Activated B cell treated with CpG ODN at 0.5 μM for 24 hours (primary cell): ENCODE data around the gene WDR59. TPM values are rescaled to one million over a fixed set of nuclear protein-coding genes. Genes with fewer than 3 reads are reported as not detected.

Source experiments
- ATAC-seq: fragments of 200-7000 bp; cut with Tn5 transposase; one replicate; pipeline ENCODE4 v1.10.0; 2021; ENCODE audit warnings: low read depth, mild to moderate bottlenecking, moderate library complexity
- CTCF ChIA-PET: fragments of 350-600 bp; sonication (Branson Sonifier 250); formaldehyde crosslinking; loops from one replicate; lab custom pipeline; 2021; ENCODE audit warnings: antibody characterized with exemption; lab: Charles Lee
- POLR2A ChIA-PET: fragments of 350-600 bp; sonication (Branson Sonifier 250); formaldehyde crosslinking; loops from one replicate; lab custom pipeline; 2021; ENCODE audit warnings: antibody characterized with exemption; lab: Charles Lee
- DNase-seq: peaks from one replicate; pipeline ENCODE4 v3.0.0; 2022
- H3K27ac Mint-ChIP-seq: one replicate; pipeline ENCODE4 v1.8.0; 2020; ENCODE audit warnings: mixed read lengths
- H3K27me3 Mint-ChIP-seq: one replicate; pipeline ENCODE4 v1.8.0; 2021; ENCODE audit warnings: mixed read lengths
- H3K36me3 Mint-ChIP-seq: one replicate; pipeline ENCODE4 v1.8.0; 2021; ENCODE audit warnings: low read depth, mixed read lengths
- H3K4me1 Mint-ChIP-seq: one replicate; pipeline ENCODE4 v1.8.0; 2021; ENCODE audit warnings: mixed read lengths
- H3K4me3 Mint-ChIP-seq: one replicate; pipeline ENCODE4 v1.8.0; 2020; ENCODE audit warnings: mild to moderate bottlenecking, mixed read lengths
- H3K9me3 Mint-ChIP-seq: one replicate; pipeline ENCODE4 v1.8.0; 2020; ENCODE audit warnings: mixed read lengths
- CTCF ChIP-seq: fragments of 200-600 bp; IDR thresholded peaks from one replicate; pipeline ENCODE4 v1.8.0; 2022; ENCODE audit warnings: antibody characterized with exemption, mild to moderate bottlenecking
- intact Hi-C: fragments of 100-400 bp; cut with micrococcal nuclease; formaldehyde crosslinking; loops from one replicate; pipeline ENCODE4 v1.15.1; 2024
- total RNA-seq: library from RNA; stranded (reverse); gene quantifications from 2 replicates; pipeline ENCODE4 v1.2.3, GENCODE V29; 2022

Gene WDR59
- total RNA-seq, 1 donor from 2014 or later, result 93.3 TPM

- intact Hi-C loops, result no loop called here
- DNase-seq (no peak), ATAC-seq (no peak)
- TF ChIP-seq CTCF, result no peak
- Mint-ChIP-seq H3K27me3 (no peaks in the 10 kb centered on the region), H3K4me1 (no peaks in the 10 kb centered on the region), H3K9me3 (no peaks in the 10 kb centered on the region), H3K4me3 (no peak overlapping the region), H3K27ac (no peak overlapping the region), H3K36me3 (peaks cover 70% of the 10 kb centered on the region)
- CTCF ChIA-PET, result no interaction called here
- POLR2A ChIA-PET, result no interaction called here
These were observed 30.2 kb downstream of the WDR59 start for GRCh38 chr16:74954763-74955162.

DNA sequence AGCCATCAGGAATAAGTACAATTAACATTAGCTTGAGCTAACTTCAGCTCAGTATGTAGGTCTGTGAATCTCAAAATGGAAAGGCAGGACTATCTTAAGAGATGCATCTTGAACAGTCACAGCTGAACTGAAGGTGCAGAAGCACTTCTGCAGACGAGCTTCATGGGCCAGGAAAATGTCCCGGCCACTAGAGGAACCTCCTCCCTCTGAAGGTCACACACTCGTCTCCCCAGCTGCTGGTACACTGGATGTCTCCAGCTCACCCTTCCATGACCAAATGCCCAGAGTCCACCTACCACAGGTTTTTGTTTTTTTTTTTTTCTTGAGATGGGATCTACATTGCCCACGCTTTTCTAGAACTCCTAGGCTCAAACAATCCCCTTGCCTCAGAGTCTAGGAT is 33.2 kb downstream of the WDR59 start:
- peaks cover 81% of the 10 kb centered on the region for H3K36me3 Mint-ChIP-seq
- CTCF ChIA-PET, result no interaction called here

DNA sequence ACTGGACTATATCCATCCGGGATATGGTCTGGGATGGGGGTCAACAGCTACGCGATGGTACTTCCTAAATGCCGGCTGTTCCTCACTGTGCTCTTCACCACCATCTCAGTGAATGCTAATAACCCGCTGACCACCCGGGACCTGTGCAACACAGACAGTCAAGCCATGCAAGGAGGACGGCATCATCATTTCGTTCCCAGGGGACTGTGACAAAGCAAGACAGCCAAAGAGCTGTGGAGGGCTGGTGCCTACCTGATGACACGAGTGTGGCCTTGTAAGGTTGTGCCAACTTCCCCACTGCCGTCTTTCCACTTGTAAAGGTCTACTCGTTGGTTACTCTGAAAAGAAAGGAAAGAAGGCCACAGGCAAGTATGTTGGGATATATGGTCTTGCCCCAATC is 33.7 kb downstream of the WDR59 start:
- H3K36me3 Mint-ChIP-seq, result peaks cover 81% of the 10 kb centered on the region
- H3K9me3 Mint-ChIP-seq, result no peaks in the 10 kb centered on the region
- no peak for TF ChIP-seq CTCF
- ChIA-PET POLR2A (no interaction called here), CTCF (no interaction called here)
- intact Hi-C loops, result no loop called here
- H3K4me3 Mint-ChIP-seq, result no peak overlapping the region
- no peak overlapping the region for H3K27ac Mint-ChIP-seq
- H3K27me3 Mint-ChIP-seq, result no peaks in the 10 kb centered on the region
- ATAC-seq (no peak), DNase-seq (no peak)
- H3K4me1 Mint-ChIP-seq, result no peaks in the 10 kb centered on the region

More for the DNA sequence above, 33.2 kb downstream of the WDR59 start:
- no peak for ATAC-seq
- TF ChIP-seq CTCF, result no peak
- no peak for DNase-seq
- Mint-ChIP-seq H3K27ac (no peak overlapping the region), H3K9me3 (no peaks in the 10 kb centered on the region), H3K27me3 (no peaks in the 10 kb centered on the region), H3K4me1 (no peaks in the 10 kb centered on the region), H3K4me3 (no peak overlapping the region)
- intact Hi-C loops, result no loop called here
- POLR2A ChIA-PET, result no interaction called here

DNA sequence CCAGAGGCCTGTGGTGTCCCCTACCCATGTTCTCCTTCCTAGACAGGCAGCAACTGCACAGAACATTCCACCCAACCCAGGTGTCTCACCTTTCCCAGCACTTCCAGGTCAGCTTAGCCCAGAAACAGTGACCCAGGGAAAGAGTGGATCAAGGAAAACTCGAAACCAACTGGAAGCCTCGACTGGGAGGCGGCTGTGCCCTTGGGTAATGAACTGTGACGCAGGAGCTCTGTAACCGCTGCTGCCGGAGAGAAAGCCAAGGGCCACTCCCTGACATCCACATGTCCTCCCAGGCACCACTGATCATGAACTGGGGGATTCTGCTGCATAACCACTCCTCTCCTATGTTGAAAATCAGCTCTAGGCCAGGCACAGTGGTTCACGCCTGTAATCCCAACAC is 34.4 kb downstream of the WDR59 start:
- DNase-seq, result no peak
- Mint-ChIP-seq H3K4me3 (no peak overlapping the region), H3K4me1 (no peaks in the 10 kb centered on the region), H3K27ac (no peak overlapping the region), H3K36me3 (peaks cover 77% of the 10 kb centered on the region), H3K9me3 (no peaks in the 10 kb centered on the region), H3K27me3 (no peaks in the 10 kb centered on the region)
- CTCF ChIA-PET, result no interaction called here
- TF ChIP-seq CTCF, result no peak
- POLR2A ChIA-PET, result no interaction called here
- intact Hi-C loops, result no loop called here
- ATAC-seq, result no peak

DNA sequence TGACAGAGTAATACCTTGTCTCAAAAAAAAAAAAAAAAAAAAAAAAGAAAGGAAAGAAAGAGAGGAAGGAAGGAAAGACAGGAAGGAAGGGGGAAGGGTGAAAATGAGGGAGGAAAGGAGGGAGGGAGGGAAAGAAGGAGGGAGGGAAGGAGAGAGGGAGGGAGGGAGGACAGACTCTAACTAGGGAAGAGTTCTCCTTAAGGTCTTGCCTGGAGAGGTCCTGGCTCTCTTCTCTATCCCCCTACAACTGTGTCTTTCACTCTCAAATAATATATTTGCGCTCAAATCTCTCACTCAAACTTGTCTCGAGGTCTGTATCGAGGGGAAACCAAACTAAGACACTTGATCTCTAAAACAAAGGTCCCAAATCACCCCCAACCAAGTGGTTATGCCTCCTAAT is 35.6 kb downstream of the WDR59 start:
- CTCF ChIA-PET, result no interaction called here
- ATAC-seq (no peak), DNase-seq (no peak)
- peaks cover 73% of the 10 kb centered on the region for H3K36me3 Mint-ChIP-seq
- H3K27ac Mint-ChIP-seq, result no peak overlapping the region
- TF ChIP-seq CTCF, result no peak
- no peak overlapping the region for H3K4me3 Mint-ChIP-seq
- no peaks in the 10 kb centered on the region for H3K9me3 Mint-ChIP-seq
- no peaks in the 10 kb centered on the region for H3K4me1 Mint-ChIP-seq
- no peaks in the 10 kb centered on the region for H3K27me3 Mint-ChIP-seq
- POLR2A ChIA-PET, result interaction anchor here (0.6 kb wide), 1 partner anchor 159 kb away, joined by 3 read pairs; no protein-coding TSS in a partner anchor
- intact Hi-C loops, result no loop called here
